NCI-H1105 treated with DMSO at 0.1 percent for 48 hours (cell line): ENCODE data around the gene CMTM5.

Experiments used
- DNase-seq: peaks from one replicate; lab custom pipeline; 2025; lab: John Stamatoyannopoulos, UW

CMTM5 gene

DNA sequence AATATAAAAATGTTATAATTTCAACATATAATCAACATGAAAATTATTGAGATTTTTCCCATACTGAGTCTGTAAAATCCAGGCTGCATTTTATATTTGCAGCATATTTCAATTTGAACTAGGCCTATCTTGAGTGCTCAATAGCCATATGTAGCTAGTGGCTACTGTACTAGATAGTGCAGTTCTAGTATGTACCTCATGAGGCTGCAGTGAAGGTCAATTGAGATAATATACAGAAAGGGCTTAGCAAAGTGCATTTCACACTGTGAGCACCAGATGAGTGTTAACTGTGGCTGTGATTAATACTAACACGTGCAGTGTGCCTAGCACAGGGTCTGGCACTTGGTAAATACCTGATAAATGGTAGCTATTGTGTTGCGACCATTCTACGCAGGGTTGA, 18.8 kb upstream of the CMTM5 start:
- DNase-seq: no peak

DNA sequence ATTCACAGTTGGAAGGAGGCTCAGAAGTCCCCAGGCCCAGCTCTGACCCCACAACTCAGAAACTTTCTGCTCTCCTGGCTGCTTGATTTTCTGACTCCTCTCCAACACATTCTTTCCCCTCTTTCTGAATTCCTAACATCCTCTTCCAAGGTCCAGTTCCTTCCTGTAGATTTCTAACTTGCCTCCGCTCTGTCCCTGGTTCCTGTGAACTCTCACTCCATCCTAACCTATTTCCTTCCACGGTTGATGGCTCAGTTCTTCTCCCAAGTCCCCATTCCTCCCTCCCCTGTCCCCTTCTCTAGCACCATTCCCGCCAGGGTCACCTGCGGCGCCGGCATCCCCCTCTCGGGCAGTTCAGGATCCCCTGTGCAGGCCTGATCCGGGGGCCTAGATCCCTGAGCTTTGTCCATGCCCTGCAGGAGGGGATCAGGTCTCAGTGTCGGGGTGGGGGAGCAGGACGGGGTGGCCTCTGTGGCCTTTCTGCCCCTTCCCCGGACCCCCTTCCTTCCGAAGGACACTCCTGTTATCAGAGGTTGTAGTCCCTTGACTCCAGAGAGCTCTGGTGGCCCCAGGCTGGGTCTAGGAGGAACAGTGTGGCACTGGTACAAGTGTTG, 18.2 kb upstream of the CMTM5 start:
- DNase-seq: no peak

DNA sequence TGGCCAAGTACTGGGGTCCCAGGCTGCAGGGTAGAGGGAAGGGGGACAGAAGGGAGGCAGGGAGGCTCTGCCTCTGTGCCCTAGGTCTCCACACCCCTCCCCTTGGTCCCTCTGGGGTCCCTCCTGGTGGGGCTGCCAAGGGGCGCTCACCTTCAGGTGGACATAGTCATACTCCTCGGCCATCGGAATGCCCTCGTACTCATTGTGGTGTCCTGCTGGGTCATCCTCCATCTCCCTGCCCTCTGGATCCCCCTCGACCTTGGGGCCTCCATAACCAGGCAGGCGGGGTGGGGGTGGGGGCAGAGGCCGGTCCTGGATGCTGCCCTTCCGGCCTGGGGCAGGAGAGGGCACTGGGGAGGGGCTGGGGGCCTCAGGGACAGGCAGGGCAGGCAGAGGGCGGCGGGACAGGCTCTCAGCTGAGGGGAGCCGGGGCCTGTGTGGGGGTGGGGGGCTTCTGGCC, 17.6 kb upstream of the CMTM5 start:
- DNase-seq: no peak

DNA sequence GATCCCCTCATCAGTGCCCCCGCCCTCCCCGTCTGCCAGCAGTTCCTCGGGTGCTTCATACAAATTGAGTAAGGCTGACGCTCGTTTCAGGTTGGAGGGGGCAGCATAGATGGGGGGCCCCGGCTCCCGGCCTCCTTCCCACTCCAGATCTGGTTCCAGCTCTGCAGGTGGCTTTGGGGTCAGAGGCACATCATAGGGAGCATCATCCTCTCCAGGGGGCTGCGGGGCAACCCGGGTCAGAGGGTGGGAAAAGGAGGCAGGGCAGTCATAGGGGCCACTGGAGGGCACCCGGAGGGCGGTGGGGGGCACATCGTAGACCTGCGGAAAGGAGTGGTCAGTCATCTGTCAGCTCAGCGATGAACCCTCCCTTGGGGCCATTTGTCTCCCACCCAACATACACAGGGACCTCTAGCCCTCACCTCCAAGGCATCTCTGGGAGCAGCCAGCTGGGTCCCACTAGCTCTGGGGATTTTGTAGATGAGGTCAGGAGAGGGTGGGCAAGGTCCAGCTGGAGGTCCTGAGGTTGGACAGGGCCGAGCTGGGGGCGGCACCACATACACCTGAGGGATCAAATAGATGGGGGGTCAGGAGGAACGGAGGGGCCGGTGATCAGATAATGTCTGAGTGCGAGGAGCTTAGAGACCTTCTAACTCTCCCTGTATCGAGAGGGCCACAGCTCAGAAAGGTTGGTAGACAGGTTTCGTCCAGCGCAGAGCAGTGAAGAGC, 17.0 kb upstream of the CMTM5 start:
- DNase-seq: no peak

DNA sequence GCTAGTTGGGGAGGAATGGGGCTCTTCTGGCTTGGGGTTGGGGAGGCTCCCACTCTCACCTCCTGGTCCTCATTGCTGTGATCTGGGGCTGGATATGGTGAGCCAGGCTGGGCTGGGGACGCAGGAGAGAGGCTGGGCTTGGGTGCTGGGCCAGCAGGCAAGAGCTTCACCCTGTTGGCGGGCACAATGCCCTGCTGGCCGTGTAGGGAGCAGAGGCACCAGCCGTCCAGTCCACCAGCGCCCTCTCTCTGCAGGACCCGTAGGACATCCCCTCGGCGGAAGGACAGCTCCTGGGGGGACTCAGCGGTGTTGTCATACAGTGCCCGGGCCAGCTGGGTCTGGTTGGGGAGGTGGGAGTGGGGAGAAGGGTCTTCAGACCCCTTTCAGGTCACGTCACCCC, 16.4 kb upstream of the CMTM5 start:
- no peak for DNase-seq

DNA sequence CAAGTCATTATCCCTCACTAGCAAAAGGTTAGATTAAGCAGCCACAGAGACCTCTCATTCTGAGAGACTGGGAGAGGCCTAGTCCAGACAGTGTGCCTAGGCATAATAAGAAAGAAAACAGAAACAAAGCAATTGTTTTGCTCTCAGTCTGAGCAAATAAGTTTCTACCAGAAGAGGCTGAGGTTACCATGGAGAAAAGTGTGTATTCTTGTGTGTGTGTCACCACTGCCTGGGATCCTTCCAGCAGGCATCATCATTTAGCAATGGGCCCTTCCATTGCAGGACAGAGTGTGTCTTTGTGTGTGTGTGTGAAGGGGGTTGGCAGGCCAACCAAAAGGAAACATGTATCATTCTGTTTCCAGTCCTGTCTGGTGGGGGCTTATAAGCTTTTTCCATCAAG, 15.5 kb upstream of the CMTM5 start:
- no peak for DNase-seq

DNA sequence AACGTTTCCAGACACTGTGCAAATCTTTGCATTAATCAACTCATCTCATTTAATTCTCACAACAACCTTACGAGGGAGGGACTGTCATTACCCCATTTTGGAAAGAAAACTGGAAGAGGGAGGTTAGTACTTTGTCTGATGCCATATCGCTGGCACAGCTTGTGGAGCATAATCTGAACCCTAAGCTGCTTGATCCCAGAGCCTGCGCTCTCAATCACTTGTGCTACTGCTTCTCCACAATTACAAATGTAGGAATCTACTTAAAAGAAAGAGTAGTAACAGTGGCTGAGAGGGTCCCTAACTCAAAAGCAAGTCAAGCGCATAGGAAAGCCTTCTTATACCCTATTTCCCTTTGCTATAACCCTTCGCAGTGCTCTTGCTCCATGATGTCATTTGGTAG, 15.1 kb upstream of the CMTM5 start:
- DNase-seq: no peak

DNA sequence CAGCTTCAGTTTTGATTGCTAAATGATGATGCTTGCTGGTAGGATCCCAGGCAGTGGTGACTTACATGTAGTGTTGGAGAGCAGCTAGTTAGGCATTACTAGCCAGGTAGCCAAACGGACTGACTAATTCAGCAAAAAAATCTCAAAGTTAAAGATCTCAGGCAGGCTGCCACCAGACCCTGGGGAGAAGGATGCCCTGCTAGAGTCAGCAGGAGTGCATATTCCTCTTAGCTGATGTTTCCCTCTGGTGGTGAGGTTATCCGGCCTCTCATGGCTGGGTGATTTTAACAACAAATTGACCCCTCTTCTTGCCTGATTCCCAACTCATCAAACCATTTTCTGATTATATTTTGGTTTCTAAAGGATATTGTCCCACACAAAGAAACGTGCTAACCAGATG, 14.6 kb upstream of the CMTM5 start:
- DNase-seq: no peak

DNA sequence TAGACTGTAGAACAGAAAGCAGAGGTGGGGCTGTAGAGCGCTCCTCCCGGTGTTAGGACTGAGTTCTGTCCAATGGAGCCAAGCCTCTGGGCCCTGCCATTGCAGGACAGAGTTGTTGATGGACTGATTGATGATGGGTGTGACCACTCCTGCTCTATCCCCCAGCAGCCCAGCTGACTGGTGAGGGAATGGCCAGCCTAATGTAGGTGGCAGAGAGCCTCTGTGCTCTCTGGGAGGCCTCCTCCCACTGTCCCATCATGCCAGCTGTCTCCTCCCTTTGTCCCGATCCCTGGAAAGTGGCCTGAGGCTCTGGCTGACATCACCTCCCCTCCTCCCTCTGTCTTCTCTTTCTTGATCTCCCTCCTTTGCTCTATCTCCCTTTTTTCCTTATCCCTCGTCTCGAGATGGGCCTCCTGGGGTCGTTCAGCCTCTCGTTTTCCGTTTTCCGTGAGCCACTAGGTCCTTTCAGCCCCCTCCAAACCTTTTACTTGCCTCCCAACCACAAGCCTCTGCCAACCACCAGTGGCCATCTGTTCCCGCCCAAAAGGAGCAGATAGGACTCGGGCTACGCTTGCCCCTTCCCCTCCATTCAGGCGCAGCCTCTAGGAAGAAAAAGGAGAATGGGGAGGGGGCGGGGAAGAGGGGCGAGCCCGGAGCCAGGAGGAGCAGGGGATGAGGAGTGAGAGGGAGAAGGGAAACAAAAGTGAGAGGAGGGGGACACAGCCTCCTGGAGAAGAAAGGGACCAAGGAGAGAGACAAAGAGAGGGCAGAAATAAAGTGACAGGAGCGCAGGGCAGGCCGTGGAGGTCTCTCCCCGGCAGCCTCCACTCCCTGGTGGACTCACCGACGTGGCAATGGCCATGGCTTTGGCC, 12.4 kb upstream of the CMTM5 start:
- no peak for DNase-seq

DNA sequence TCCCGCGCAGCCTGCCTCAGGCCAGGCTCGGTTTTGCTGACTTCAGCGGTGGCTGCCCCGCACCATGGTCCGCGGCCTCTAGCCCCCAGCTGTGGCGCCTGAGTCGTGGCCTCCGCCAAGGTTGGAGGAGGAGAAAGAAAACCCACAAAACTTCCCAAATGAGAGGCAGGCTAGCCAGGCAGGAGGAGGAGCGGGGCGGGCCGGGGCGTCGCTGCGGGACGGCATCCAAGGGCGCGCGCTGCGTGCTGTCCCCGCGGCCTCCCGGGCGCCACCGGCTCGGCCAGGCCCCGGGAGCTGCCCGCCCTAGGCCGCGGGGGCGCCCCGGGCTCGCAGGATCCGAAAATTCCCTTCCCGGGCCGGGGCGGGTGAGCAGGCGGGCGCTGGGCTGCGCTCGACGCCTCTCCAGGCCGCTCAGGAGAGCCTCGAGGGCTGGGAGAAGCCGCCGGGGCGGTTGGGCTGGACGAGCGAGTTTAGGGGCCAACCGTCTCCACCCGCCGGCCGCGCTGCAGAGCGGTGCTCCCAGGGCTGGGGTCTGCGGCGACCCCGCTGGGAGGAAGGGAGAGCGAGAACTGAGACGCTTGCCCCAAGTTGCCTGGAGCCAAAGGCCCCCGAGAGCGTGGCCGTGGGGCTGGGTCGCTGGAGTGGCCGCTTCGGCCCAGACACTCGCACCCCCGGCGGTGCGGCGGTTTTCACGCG, 11.7 kb upstream of the CMTM5 start, which contains the start of gene EFS:
EFS (minus strand) TSS at position 137 of the 696 bp plus-strand sequence. CDS start 147 bp downstream, outside the sequence.
- no peak for DNase-seq

DNA sequence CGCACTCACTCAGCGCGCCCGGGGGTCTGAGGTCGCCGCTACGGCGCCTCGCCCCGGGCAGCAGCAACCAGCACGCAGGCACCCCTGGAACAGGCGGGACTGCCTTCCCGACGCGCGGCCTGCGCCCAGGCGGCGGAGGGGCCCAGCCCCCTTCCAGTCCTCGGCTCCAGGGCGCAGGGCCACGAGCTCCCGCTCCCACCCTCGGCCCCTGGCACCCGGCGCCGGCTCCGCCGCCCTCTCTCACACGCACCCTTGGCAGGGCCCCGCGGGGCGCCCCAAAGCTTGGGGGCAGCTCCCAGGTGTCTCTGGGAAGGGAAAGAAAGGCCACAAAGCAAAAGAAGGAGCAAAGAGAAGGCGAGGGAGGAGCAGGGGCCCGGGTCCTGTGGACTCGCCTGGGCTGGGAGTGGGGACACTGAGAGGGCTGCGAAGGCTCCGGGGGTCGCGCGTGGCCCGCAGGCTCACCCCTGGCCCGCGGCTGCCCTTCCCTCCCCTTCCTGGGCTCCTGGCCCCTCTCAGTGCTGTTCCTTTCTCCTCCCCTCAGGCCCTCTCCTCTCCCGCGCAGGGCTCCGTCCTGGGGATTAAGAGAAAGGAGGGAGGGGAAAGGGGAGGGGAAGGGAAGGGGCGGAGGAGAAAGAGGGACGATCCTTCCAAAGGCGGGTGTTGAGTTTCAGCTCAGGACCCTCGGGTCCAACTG, 11.0 kb upstream of the CMTM5 start:
- no peak for DNase-seq

DNA sequence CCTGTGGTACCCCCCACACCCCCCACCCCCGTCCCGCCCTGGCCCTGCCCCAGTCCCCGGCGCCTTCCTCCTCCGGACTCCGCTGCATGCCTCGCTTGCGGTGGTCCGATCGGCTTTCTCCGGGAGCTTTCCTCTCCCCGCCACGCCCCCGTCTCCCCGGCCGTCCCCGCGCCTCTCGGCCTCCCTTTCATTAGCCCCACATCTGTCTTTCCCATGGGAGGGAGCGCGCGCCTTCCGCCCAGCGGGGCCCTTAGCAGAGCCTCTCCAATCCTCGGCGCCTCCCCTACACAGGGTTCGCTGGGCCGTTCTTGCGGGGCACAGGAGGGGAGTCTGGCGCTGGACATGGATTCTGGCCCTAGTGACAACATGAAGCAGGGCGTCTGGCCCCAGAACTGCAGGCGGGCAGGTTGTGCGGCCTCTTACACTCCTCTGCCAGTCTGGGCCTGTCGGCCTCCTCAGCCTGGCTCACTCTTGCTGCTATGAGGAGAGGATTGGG, 10.4 kb upstream of the CMTM5 start:
- DNase-seq: no peak

DNA sequence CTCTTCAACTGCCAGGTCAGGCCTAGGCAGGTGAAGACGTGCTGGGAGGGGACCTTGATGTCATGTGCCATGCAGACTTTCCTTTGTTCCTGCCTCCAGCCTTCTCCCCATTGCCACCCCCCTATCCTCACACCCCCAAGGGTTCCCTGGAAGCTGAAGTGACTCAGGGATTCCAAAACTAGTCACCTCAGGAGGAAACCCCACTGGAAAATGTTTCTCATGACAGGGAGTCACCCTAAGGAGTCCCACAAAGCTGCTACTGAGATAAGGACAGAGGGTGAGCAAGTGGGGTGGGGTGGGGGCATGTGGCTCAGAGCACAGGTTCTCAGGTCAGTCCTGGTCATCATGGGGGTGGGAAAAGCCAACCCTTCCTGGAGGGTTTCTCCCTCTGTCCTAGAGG, 6.6 kb upstream of the CMTM5 start:
- no peak for DNase-seq

DNA sequence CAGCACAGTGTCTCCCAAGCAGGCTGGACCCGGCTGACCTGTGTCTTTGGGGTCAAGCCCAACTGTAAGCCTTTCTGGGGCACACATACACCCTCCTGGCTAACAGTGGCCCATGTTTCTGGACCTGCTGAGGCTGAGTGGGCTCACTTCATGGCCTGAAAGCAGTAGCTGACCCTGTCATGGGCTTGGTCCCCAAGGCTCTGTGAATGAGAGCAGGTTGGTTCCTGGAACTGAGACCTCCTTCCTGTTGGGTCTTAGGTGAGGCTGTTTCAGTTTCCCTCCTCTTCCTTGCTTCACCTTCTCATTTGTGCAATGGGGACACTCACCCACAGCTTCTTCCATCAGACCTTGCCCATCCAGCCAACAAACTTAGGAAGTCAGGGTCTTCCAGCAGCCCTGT, 5.0 kb upstream of the CMTM5 start:
- no peak for DNase-seq

DNA sequence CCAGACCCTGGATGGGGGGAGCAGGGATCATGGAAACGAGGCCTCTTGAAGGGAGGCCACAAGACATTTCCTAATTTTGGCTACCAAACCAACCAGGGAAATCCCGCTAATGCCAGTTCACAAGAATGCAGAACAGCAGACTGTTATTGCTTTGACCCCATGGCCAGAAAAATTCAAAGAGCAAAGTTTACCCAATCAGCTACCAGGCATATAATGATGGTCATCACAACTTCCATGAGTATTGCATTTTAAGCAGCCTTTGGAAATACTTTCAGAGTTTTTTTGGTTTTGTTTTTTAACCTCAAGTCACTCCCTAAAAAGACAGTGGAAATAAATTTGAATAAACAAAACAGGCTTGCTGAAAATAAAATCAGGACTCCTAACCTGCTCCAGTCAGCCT, 4.3 kb upstream of the CMTM5 start, which contains the start of gene IL25:
IL25 (plus strand) TSS at position 301 of the 400 bp plus-strand sequence.
- DNase-seq: no peak

DNA sequence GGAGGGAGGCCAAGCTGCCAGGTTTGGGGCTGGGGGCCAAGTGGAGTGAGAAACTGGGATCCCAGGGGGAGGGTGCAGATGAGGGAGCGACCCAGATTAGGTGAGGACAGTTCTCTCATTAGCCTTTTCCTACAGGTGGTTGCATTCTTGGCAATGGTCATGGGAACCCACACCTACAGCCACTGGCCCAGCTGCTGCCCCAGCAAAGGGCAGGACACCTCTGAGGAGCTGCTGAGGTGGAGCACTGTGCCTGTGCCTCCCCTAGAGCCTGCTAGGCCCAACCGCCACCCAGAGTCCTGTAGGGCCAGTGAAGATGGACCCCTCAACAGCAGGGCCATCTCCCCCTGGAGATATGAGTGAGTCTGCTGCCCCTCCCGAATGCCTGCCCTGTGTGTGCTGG, 3.8 kb upstream of the CMTM5 start:
- no peak for DNase-seq

DNA sequence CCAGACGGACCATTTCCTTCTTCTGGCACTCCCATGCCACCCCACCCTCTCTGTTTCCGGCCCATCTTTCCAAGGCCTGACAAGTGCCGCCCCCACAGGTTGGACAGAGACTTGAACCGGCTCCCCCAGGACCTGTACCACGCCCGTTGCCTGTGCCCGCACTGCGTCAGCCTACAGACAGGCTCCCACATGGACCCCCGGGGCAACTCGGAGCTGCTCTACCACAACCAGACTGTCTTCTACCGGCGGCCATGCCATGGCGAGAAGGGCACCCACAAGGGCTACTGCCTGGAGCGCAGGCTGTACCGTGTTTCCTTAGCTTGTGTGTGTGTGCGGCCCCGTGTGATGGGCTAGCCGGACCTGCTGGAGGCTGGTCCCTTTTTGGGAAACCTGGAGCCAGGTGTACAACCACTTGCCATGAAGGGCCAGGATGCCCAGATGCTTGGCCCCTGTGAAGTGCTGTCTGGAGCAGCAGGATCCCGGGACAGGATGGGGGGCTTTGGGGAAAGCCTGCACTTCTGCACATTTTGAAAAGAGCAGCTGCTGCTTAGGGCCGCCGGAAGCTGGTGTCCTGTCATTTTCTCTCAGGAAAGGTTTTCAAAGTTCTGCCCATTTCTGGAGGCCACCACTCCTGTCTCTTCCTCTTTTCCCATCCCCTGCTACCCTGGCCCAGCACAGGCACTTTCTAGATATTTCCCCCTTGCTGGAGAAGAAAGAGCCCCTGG, 1.2 kb upstream of the CMTM5 start:
- no peak for DNase-seq

DNA sequence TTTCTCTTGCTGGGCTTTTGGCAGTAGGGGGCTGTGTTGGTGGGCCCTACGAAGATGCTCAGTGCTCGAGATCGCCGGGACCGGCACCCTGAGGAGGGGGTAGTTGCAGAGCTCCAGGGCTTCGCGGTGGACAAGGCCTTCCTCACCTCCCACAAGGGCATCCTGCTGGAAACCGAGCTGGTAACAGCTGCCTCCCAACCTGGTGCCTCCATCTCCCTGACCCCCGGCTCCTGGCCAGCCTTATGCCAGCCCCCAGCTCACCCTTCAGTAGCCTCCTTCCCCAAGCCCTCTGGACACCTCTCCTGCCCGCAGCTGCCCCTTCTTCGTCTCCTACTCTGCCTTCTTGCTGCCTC, 328 bp downstream of the CMTM5 start:
- no peak for DNase-seq

DNA sequence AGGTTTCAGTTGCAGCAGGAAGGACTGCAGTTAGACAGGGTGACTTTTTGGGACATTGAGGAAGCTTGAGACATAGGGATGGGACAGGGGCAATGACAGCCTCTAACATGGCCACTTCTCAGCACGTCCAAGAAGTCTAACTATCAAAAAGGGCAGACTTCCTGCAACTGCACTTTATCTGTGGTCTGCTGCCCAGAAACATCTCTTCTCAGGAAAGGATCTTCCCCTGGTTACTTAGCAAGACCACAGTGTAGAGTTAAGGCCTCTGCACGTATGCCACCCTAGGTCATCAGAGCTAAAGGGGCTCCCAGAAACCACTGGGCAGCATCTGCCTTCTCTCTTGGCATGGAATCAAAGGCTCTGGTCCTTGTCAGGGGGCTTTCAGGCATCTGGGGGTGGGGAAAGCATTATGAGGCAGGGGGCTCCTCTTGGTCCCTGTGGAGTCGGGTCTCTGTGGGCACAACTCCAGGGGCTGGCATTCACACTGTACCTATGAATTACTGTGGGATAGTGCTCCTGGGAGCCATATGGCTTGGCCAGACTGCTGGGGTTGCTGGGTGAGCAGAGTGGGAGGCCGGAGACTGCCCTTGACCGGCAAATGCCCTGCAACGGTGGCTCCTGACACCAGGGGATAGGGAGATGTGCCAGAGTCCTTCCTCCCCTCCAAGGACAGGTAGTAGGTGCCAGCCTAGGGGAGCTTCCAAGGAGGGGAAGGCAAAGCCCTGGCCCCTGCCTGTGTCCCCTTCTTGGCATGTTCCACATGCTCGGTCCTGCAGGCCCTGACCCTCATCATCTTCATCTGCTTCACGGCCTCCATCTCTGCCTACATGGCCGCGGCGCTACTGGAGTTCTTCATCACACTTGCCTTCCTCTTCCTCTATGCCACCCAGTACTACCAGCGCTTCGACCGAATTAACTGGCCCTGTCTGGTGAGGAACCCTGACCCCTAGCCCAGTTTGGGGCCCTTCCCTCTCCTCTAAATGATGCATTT, 1.0 kb downstream of the CMTM5 start:
- no peak for DNase-seq
